Activated naive CD4-positive, alpha-beta T cell treated with anti-CD3 and anti-CD28 coated beads for 36 hours (primary cell): ENCODE data around the gene TMEM181. TPM values are rescaled to one million over a fixed set of nuclear protein-coding genes. Genes with fewer than 3 reads are reported as not detected.
A peak's percentile ranks its signal among the peaks of the same experiment; 100 is the strongest.
"Not testable (repeated sequence)": the region's sequence is repeated elsewhere in the genome, so short reads cannot be mapped to it uniquely, and the experiment has no call there.

Source experiments
- CTCF ChIA-PET: fragments of 350-600 bp; sonication (Branson Sonifier 250); formaldehyde crosslinking; loops from one replicate; lab custom pipeline; 2021; ENCODE audit warnings: antibody characterized with exemption; lab: Charles Lee
- DNase-seq: peaks from one replicate; pipeline ENCODE4 v3.0.0-alpha.2; 2020
- H3K27ac Mint-ChIP-seq: one replicate; pipeline ENCODE4 v1.8.0; 2021; ENCODE audit warnings: mild to moderate bottlenecking, mixed read lengths
- H3K27me3 Mint-ChIP-seq: one replicate; pipeline ENCODE4 v1.8.0; 2021; ENCODE audit warnings: low read depth, mixed read lengths
- H3K36me3 Mint-ChIP-seq: one replicate; pipeline ENCODE4 v1.8.0; 2021; ENCODE audit warnings: low read depth, mixed read lengths
- H3K4me1 Mint-ChIP-seq: one replicate; pipeline ENCODE4 v1.8.0; 2021; ENCODE audit warnings: low read depth, mixed read lengths
- H3K4me3 Mint-ChIP-seq: one replicate; pipeline ENCODE4 v1.8.0; 2021; ENCODE audit warnings: mild to moderate bottlenecking, moderate library complexity, mixed read lengths
- H3K9me3 Mint-ChIP-seq: one replicate; pipeline ENCODE4 v1.8.0; 2021; ENCODE audit warnings: mixed read lengths
- intact Hi-C: fragments of 100-400 bp; cut with micrococcal nuclease; formaldehyde crosslinking; loops from one replicate; pipeline ENCODE4 v1.15.1; 2023
- total RNA-seq, 2 experiments: library from RNA; stranded (reverse); gene quantifications; one replicate each; pipeline ENCODE4 v1.2.3, GENCODE V29; 2021

Gene TMEM181
- total RNA-seq, 2 experiments from 2014 or later = 8.3 to 8.6 TPM

DNA sequence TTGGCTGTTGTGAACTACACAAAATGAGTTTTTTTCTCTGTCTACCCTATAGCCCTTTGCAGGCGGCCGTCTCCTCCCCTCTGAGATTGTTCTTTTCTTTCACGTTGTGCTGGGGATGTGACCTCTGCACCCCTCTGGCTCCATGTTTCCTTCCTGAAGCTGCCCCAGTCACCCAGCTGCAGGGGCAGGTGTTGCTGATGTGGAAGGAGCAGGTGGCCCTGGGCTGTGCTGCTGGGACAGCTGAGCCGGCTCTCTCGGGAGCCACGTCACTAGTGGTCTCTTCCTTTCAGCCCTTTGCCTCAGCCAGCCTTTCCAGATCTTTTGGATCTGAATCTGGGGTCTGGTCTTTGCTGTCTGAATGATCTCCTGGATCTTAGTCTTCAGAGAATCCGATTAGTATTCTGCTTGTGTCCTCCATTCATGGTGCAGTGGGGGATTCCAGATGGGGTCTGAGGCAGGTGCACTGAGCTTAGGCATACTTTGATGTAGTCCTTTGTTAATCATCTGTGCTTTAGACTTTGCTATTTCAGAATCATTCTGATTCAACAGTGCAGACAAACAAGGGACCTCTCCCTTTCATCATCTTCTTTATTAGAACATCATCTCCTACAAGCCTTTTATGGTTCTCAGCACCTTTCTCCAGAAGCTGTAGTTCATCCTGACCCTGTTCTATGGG is 31.4 kb downstream of the TMEM181 start:
- Mint-ChIP-seq H3K4me3 (no peak overlapping the region), H3K4me1 (peaks cover 11% of the 10 kb centered on the region), H3K27me3 (no peaks in the 10 kb centered on the region), H3K36me3 (peaks cover 20% of the 10 kb centered on the region), H3K9me3 (no peaks in the 10 kb centered on the region), H3K27ac (peak overlapping the region; percentile 21)
- no peak for DNase-seq
- intact Hi-C loops = no loop called here
- CTCF ChIA-PET = interaction anchor here (0.7 to 1.1 kb wide), 2 partner anchors 10 to 1480 kb away, joined by 3 read pairs; no protein-coding TSS in a partner anchor

DNA sequence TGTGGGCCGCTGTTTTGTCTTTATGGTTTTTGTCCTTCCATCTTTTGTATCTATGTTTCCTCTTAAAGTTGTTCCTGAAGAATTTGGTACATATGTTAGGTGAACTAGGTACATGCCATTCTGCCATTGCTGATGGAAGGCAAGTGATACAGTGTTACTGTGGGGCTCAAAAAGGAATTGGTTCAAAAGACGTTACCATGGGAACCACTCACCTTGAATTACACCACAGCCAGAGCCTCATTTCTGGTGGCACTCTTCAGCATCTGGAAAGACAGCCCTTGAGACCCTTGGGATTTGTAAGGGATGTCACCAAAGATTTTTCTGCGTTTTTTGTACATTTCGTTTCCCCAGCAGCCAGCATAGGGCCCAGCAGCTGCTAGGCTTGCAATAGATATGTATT is 31.9 kb downstream of the TMEM181 start:
- CTCF ChIA-PET = interaction anchor here (1.1 kb wide), 1 partner anchor 11 kb away, joined by 3 read pairs; no protein-coding TSS in a partner anchor

DNA sequence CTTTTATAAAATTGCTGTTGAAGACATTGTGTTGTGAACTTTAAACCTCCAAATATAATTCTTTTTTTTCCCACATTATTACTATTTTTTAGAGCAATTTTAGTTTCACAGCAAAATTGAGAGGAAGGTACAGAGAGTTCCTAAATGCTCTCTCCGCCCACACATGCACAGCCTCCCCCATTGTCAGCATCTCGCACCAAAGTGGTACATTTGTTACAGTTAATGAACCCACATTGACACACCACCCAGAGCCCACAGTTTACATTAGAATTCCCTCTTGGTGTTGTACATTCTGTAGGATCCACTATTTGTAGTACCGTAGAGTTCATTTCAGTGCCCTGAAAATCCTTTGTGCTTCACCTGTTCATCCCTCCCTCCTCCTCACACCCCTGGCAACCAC is 33.8 kb downstream of the TMEM181 start:
- Mint-ChIP-seq H3K4me1 (peaks cover 11% of the 10 kb centered on the region), H3K9me3 (no peaks in the 10 kb centered on the region), H3K36me3 (peaks cover 22% of the 10 kb centered on the region), H3K27me3 (no peaks in the 10 kb centered on the region), H3K4me3 (no peak overlapping the region), H3K27ac (no peak overlapping the region)
- CTCF ChIA-PET = no interaction called here
- DNase-seq = no peak
- intact Hi-C loops = no loop called here

More for the DNA sequence above, 31.9 kb downstream of the TMEM181 start:
- intact Hi-C loops = no loop called here
- DNase-seq = no peak
- no peaks in the 10 kb centered on the region for H3K27me3 Mint-ChIP-seq
- no peak overlapping the region for H3K27ac Mint-ChIP-seq
- no peaks in the 10 kb centered on the region for H3K9me3 Mint-ChIP-seq
- H3K36me3 Mint-ChIP-seq = peaks cover 19% of the 10 kb centered on the region
- peaks cover 11% of the 10 kb centered on the region for H3K4me1 Mint-ChIP-seq
- no peak overlapping the region for H3K4me3 Mint-ChIP-seq

DNA sequence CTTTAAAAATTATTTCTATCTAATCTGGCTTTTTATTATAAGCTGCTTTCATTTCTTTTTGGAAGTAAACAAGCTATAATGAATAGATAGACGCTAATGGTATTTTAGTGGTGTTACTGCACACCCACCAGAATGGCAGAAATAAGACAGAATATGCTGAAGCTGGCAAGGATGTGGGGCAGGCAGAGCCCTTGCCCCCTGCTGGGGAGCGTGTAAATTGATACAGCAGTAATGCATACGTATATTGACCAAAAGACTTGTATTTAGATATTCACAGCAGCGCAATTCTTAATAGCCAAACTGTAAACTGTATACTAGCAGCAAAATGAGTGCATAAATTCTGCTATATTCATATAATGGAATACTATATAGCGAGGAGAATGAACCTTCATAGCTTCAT is 35.3 kb downstream of the TMEM181 start:
- Mint-ChIP-seq H3K36me3 (peaks cover 24% of the 10 kb centered on the region), H3K4me1 (peaks cover 11% of the 10 kb centered on the region), H3K27ac (no peak overlapping the region), H3K9me3 (no peaks in the 10 kb centered on the region), H3K27me3 (no peaks in the 10 kb centered on the region), H3K4me3 (no peak overlapping the region)
- CTCF ChIA-PET = interaction anchor here (0.7 kb wide), 1 partner anchor 473 kb away, joined by 5 read pairs; no protein-coding TSS in a partner anchor
- intact Hi-C loops = no loop called here
- DNase-seq = no peak

DNA sequence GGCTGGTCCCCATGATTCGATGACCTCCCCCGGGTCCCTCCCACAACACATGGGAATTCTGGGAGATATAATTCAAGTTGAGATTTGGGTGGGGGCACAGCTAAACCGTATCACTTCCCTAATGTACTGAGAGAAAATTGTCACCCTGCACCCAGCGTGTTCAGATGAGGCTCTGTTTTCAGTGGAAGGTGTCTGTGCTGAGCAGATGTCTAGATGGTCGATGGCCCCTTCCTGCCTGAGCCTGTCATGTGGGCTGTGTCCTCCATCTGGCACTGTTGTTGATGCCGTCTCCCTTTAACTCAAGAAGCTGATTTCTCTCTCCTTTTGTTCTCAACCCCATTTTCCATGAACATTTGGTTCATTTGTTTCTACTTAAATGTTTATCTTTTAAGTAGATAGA is 37.0 kb downstream of the TMEM181 start:
- Mint-ChIP-seq H3K9me3 (no peaks in the 10 kb centered on the region), H3K27ac (no peak overlapping the region), H3K27me3 (no peaks in the 10 kb centered on the region), H3K36me3 (peaks cover 23% of the 10 kb centered on the region), H3K4me1 (peaks cover 1% of the 10 kb centered on the region), H3K4me3 (no peak overlapping the region)
- DNase-seq = no peak
- intact Hi-C loops = no loop called here
- CTCF ChIA-PET = interaction anchor here (0.6 to 1.0 kb wide), 2 partner anchors 372 to 376 kb away, joined by 3 read pairs; no protein-coding TSS in a partner anchor

DNA sequence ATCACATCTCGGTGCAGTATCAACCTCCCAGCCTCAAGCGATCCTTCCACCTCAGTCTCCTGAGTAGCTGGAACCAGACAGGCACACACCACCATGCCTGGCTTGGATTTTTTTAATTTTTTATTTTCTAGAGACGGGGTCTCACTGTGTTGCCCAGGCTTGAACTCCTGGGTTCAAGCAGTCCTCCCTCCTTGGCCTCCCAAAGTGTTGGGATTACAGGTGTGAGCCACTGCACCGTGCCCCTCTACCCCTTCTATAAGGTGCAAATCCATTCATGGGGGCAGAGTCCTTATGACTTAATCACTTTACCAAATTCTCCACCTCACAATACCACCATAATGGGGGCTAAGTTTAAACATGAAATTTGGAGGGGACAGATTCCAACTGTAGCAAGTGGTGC is 37.7 kb downstream of the TMEM181 start:
- Mint-ChIP-seq H3K27me3 (no peaks in the 10 kb centered on the region), H3K27ac (no peak overlapping the region), H3K4me3 (no peak overlapping the region), H3K36me3 (peaks cover 29% of the 10 kb centered on the region), H3K9me3 (no peaks in the 10 kb centered on the region), H3K4me1 (no peaks in the 10 kb centered on the region)
- intact Hi-C loops = no loop called here
- no peak for DNase-seq
- CTCF ChIA-PET = interaction anchor here (1.0 kb wide), 1 partner anchor 377 kb away, joined by 3 read pairs; no protein-coding TSS in a partner anchor

DNA sequence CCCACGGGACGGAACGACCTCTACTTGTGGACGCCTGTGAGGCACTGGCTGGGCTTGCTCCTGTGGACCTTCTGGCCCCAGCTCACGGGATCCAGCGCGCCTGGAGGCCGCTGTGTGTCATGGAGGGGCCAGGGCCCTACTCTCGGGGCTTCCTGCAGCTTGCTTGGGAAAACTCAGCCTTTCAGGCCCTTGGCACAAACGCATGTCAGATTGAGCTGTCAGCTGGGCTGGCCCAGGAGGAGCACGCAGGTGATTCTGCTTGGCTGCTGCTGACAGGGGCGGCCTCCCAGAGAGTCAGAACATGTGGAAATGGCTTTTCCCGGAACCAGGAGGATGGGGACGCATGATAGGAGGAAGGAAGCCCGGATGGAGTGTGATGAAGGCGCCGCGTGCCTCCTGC is 39.7 kb downstream of the TMEM181 start:
- no peaks in the 10 kb centered on the region for H3K4me1 Mint-ChIP-seq
- peaks cover 30% of the 10 kb centered on the region for H3K36me3 Mint-ChIP-seq
- H3K27ac Mint-ChIP-seq = no peak overlapping the region

DNA sequence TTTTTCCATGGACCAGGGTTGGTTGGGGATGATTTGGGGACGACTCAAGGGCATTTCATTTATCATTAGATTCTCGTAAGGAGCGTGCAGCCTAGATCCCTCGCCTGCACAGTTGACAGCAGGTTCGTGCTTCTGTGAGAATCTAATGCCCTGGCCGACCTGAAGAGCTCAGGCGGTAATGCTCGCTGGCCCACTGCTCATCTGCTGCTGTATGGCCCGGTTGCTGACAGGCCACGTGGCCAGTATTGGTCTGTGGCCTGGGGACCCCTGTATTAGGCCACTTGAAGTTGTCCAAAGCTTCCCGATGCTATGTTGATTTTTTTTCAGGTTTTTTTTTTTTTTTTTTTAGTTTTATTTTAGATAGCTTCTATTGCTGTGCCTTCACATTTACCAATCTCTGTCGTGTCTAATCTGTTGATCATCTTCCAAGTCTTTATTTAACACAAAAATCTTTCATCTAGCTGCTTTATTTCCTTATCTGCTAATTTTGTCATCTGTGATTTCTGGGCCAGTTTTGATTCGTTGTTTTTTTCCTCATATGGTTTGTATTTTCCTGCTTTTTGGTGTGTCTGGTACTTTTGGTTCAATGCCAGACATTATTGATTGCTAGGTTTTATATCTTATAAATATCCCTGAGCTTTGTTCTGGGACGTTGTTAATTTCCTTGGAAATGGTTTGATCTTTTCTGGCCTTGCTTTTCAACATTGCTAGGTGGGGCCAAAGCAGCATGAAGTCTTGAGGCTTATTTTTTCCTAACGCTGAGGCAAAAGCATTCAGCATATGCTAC is 43.6 kb downstream of the TMEM181 start:
- CTCF ChIA-PET = interaction anchor here (0.6 to 2.5 kb wide), 4 partner anchors 84 to 389 kb away, joined by 3 to 6 read pairs (median 4); no protein-coding TSS in a partner anchor
- peaks cover 1% of the 10 kb centered on the region for H3K9me3 Mint-ChIP-seq
- DNase-seq = no peak
- no peak overlapping the region for H3K27ac Mint-ChIP-seq
- no peaks in the 10 kb centered on the region for H3K4me1 Mint-ChIP-seq
- H3K27me3 Mint-ChIP-seq = no peaks in the 10 kb centered on the region
- intact Hi-C loops = no loop called here
- H3K4me3 Mint-ChIP-seq = no peak overlapping the region
- peaks cover 26% of the 10 kb centered on the region for H3K36me3 Mint-ChIP-seq

More for the DNA sequence above, 39.7 kb downstream of the TMEM181 start:
- no peak for DNase-seq
- CTCF ChIA-PET = interaction anchor here (1.1 kb wide), 1 partner anchor 92 kb away, joined by 7 read pairs; no protein-coding TSS in a partner anchor
- Mint-ChIP-seq H3K9me3 (no peaks in the 10 kb centered on the region), H3K27me3 (no peaks in the 10 kb centered on the region), H3K4me3 (no peak overlapping the region)
- intact Hi-C loops = no loop called here

DNA sequence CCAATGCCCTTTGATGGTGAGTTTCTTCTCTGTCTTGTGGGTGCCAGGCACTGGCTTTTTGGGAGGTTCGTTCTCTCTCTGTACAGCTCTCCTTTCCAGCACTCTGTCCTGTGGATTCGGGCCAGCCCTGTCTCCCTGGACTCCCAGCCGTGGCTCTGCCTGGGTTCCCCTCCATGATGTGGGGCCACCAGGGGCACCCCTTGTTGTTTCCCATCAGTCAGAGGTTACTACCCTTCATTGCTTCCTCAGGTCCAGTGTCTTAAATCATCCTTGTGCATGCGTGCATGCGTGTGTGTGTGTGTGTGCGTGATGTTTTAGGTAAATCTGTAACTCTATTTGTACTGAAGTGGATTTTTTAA is 44.1 kb downstream of the TMEM181 start:
- Mint-ChIP-seq H3K27ac (peak overlapping the region; percentile 52), H3K9me3 (peaks cover 1% of the 10 kb centered on the region), H3K4me1 (no peaks in the 10 kb centered on the region), H3K27me3 (no peaks in the 10 kb centered on the region), H3K4me3 (no peak overlapping the region), H3K36me3 (peaks cover 27% of the 10 kb centered on the region)
- CTCF ChIA-PET = interaction anchor here (0.6 to 2.5 kb wide), 3 partner anchors 15 to 390 kb away, joined by 3 to 6 read pairs (median 4); no protein-coding TSS in a partner anchor
- no peak for DNase-seq
- intact Hi-C loops = no loop called here

DNA sequence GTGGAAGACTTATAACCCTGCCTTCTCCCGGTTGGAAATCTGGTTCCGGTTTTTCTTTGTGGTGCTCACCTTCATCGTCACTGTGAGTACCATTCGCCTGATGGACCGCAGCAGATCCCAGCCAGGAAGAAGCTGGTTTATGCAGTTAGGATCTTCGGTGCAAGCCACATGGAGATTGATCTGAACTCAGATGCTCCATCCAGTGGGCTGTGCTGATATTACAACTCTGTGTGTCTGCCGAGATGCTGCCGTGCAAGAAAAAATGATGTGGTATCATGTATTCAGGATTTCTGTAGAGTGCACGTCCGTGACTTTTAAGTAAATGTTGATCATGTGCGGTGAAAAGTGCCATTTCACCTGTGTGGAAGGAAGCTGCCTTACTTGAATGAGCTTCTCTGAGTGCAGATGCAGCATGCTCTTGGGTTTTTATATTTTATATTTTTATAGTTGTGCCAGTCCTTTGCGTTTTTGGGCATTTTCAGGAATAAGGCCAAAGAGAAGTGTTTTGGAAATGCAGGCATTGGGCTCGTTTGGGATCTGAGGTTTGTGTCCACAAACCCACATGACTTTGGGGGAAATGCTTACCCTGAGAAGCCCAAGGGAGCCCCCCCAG is 45.5 kb downstream of the TMEM181 start:
- no peaks in the 10 kb centered on the region for H3K27me3 Mint-ChIP-seq
- intact Hi-C loops = loop anchor here (1.0 kb wide), 2 partner anchors 384 to 391 kb away; no protein-coding TSS in a partner anchor
- no peaks in the 10 kb centered on the region for H3K4me1 Mint-ChIP-seq
- CTCF ChIA-PET = interaction anchor here (0.7 to 2.8 kb wide), 9 partner anchors 16 to 636 kb away, joined by 3 to 17 read pairs (median 5); no protein-coding TSS in a partner anchor
- DNase-seq = peak; percentile 81
- no peak overlapping the region for H3K27ac Mint-ChIP-seq
- no peak overlapping the region for H3K4me3 Mint-ChIP-seq
- H3K9me3 Mint-ChIP-seq = peaks cover 1% of the 10 kb centered on the region
- peaks cover 33% of the 10 kb centered on the region for H3K36me3 Mint-ChIP-seq

DNA sequence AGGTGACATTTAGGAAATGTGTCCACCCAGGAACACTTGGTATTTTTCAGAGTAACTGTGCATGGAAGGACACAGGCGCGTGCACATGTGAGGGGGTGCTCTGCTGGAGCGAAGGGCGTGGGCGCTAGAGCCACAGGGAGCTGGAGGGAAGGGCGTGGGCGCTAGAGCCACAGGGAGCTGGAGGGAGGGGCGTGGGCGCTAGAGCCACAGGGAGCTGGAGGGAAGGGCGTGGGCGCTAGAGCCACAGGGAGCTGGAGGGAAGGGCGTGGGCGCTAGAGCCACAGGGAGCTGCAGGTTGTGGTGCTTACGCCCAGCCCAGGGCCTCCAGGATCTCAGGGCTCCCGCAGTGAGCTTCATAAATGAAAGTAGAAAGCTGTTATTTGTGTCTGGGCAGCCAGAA is 46.1 kb downstream of the TMEM181 start:
- intact Hi-C loops, DNase-seq, H3K4me3 Mint-ChIP-seq, H3K4me1 Mint-ChIP-seq, H3K9me3 Mint-ChIP-seq, H3K27me3 Mint-ChIP-seq: not testable (repeated sequence)
- Mint-ChIP-seq H3K36me3 (peaks cover 37% of the 10 kb centered on the region), H3K27ac (peak overlapping the region; percentile 53)
- CTCF ChIA-PET = interaction anchor here (0.7 to 2.8 kb wide), 8 partner anchors 17 to 402 kb away, joined by 3 to 17 read pairs (median 3); no protein-coding TSS in a partner anchor

DNA sequence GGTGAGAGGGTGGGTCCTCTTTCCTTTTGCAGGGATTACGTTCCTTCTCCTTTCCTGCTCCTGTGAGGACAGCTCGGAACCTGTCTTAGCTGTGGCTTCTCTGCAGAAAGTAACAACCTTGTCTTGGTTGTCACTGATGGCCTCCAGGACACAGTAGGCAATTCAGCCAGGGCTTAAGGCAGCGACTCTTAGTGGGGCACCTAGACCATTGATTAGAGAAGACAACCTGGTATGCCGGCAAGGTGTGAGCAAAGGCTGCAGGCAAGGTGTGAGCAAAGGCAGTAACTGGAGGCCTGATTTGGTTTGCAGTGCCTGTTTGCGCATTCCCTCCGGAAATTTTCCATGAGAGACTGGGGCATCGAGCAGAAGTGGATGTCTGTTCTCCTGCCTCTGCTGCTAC is 47.0 kb downstream of the TMEM181 start:
- Mint-ChIP-seq H3K36me3 (peaks cover 40% of the 10 kb centered on the region), H3K4me3 (no peak overlapping the region), H3K27ac (no peak overlapping the region)

More for the DNA sequence above, 47.0 kb downstream of the TMEM181 start:
- Mint-ChIP-seq H3K4me1 (no peaks in the 10 kb centered on the region), H3K9me3 (peaks cover 1% of the 10 kb centered on the region), H3K27me3 (no peaks in the 10 kb centered on the region)
- intact Hi-C loops = no loop called here
- no peak for DNase-seq
- CTCF ChIA-PET = interaction anchor here (1.2 to 2.8 kb wide), 2 partner anchors 97 to 393 kb away, joined by 3 to 17 read pairs; no protein-coding TSS in a partner anchor
